OCI-LY3 (cell line): ENCODE results near the gene HERC2.
"Not testable (repeated sequence)": the region's sequence is repeated elsewhere in the genome, so short reads cannot be mapped to it uniquely, and the experiment has no call there.

ENCODE experiments used
- H2AFZ ChIP-seq: fragments of 200-600, 300-600 bp; shearing (Covaris generic); 2 replicates; pipeline ENCODE4 v1.6.0; 2014; ENCODE audit warnings: antibody characterized with exemption, low read depth, low read length
- H3K27ac ChIP-seq: fragments of 200-600, 300-600 bp; sonication (generic); 2 replicates; pipeline ENCODE4 v1.5.1; 2014; ENCODE audit warnings: mild to moderate bottlenecking, low read length, moderate library complexity, mixed read lengths
- H3K27me3 ChIP-seq: fragments of 200-600, 300-600 bp; sonication (generic); 2 replicates; pipeline ENCODE4 v1.6.1; 2014; ENCODE audit warnings: low read depth, low read length, mixed read lengths
- H3K36me3 ChIP-seq: fragments of 200-600, 300-600 bp; sonication (generic); replicated peaks from 2 replicates; pipeline ENCODE3; 2014; ENCODE audit warnings: low read depth, low read length, mixed read lengths
- H3K4me1 ChIP-seq: fragments of 300-600, 200-600 bp; sonication (generic); 2 replicates; pipeline ENCODE4 v1.6.1; 2014; ENCODE audit warnings: low read length, mixed read lengths
- H3K4me2 ChIP-seq: fragments of 200-600, 300-600 bp; sonication (generic); 2 replicates; pipeline ENCODE4 v1.6.1; 2014; ENCODE audit warnings: low read length, mixed read lengths
- H3K4me3 ChIP-seq: fragments of 300-600, 200-600 bp; sonication (generic); 2 replicates; pipeline ENCODE4 v1.5.1; 2014; ENCODE audit warnings: antibody characterized with exemption, mild to moderate bottlenecking, low read length, moderate library complexity
- H3K79me2 ChIP-seq: fragments of 300-600, 200-600 bp; shearing (Covaris generic); 2 replicates; pipeline ENCODE4 v1.6.1; 2014; ENCODE audit warnings: mild to moderate bottlenecking, low read length, mixed read lengths
- H3K9ac ChIP-seq: fragments of 300-600, 200-600 bp; shearing (Covaris generic); 2 replicates; pipeline ENCODE4 v1.6.0; 2014; ENCODE audit warnings: mild to moderate bottlenecking, low read length, moderate library complexity
- H3K9me3 ChIP-seq: fragments of 200-600, 300-600 bp; shearing (Covaris generic); 2 replicates; pipeline ENCODE4 v1.6.1; 2014; ENCODE audit warnings: low read length, mixed read lengths; ENCODE audit not compliant: insufficient read depth
- H4K20me1 ChIP-seq: fragments of 200-600, 300-600 bp; sonication (generic); 2 replicates; pipeline ENCODE4 v1.6.1; 2016; ENCODE audit warnings: low read length, mixed read lengths; ENCODE audit not compliant: insufficient read depth
- EZH2phosphoT487 ChIP-seq: fragments of 200-600 bp; shearing (Covaris generic); IDR thresholded peaks from 2 replicates; pipeline ENCODE4 v1.6.1; 2018; ENCODE audit warnings: antibody characterized with exemption, mixed run types, low read depth
- TF ChIP-seq, protein P1 (sequence below): fragments of 200-600, 300-600 bp; sonication (generic); IDR thresholded peaks from 2 replicates; pipeline ENCODE4 v1.5.1; 2014; ENCODE audit warnings: antibody characterized with exemption, low read length, low read depth

Gene HERC2

GRCh38 chr15:28214006-28214790 lies 107.8 kb downstream of the HERC2 start:
- not testable (repeated sequence) for H3K79me2 ChIP-seq, H3K4me3 ChIP-seq, H2AFZ ChIP-seq, H4K20me1 ChIP-seq, H3K36me3 ChIP-seq, H3K9me3 ChIP-seq, H3K27ac ChIP-seq, H3K4me2 ChIP-seq, H3K27me3 ChIP-seq, H3K9ac ChIP-seq, H3K4me1 ChIP-seq

DNA sequence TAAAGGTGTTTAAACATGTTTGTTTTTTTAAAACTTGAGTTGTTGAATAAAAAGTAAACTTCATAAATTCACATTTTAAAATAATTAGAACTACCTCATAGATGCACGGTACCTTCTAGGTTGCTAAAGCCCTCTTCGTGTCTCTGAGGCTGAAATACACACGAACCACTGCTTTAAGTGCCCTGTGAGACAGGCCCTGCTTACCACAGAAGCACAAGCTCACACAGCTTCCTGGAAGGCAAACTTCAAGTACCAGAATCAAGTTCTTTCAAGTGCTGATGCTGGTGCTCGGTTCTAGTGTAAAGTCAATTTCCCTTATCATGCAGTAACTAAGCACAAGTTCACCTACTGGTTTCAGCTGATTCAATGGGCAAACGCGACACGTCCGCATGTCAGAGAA lies 108.6 kb downstream of the HERC2 start:
- not testable (repeated sequence) for H3K4me1 ChIP-seq, H3K27ac ChIP-seq, H4K20me1 ChIP-seq, H3K4me2 ChIP-seq, H3K36me3 ChIP-seq, H3K27me3 ChIP-seq, H3K9ac ChIP-seq, H2AFZ ChIP-seq, H3K4me3 ChIP-seq, H3K79me2 ChIP-seq, H3K9me3 ChIP-seq

DNA sequence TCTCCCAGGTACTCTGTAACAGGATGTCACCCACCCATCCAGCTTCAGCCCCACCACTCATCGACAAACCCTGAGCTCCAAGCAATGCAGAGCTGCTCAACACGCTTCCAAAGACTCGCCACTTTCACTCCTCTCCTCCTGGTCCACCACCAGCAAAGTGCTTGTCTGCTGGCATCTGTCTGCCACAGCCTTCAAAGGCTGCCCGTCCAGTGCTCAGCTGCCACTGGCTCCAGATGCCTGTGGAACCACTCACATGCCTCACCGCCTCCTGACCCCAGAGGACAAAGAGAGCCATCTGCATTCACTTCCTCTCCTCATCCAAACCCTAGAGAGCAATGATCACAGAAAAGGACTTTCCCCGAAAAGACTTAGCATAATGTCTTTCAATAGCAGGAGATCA lies 113.4 kb downstream of the HERC2 start:
- no peaks in the 10 kb centered on the region for H3K27me3 ChIP-seq
- no peak overlapping the region for H3K27ac ChIP-seq
- H2AFZ ChIP-seq, result no peak overlapping the region
- TF ChIP-seq, protein P1, sequence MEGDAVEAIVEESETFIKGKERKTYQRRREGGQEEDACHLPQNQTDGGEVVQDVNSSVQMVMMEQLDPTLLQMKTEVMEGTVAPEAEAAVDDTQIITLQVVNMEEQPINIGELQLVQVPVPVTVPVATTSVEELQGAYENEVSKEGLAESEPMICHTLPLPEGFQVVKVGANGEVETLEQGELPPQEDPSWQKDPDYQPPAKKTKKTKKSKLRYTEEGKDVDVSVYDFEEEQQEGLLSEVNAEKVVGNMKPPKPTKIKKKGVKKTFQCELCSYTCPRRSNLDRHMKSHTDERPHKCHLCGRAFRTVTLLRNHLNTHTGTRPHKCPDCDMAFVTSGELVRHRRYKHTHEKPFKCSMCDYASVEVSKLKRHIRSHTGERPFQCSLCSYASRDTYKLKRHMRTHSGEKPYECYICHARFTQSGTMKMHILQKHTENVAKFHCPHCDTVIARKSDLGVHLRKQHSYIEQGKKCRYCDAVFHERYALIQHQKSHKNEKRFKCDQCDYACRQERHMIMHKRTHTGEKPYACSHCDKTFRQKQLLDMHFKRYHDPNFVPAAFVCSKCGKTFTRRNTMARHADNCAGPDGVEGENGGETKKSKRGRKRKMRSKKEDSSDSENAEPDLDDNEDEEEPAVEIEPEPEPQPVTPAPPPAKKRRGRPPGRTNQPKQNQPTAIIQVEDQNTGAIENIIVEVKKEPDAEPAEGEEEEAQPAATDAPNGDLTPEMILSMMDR, result no peak
- no peak for TF ChIP-seq EZH2phosphoT487
- H3K36me3 ChIP-seq, result no peaks in the 10 kb centered on the region
- no peaks in the 10 kb centered on the region; the same call in 1 of the 2 replicates for H3K4me1 ChIP-seq
- H4K20me1 ChIP-seq, result no peaks in the 10 kb centered on the region
- no peaks in the 10 kb centered on the region for H3K9me3 ChIP-seq
- no peak overlapping the region for H3K9ac ChIP-seq
- no peak overlapping the region for H3K4me3 ChIP-seq
- H3K79me2 ChIP-seq, result no peaks in the 10 kb centered on the region
- H3K4me2 ChIP-seq, result no peak overlapping the region

- not testable (repeated sequence) for H3K79me2 ChIP-seq, H3K9ac ChIP-seq, H3K9me3 ChIP-seq, H2AFZ ChIP-seq, H3K36me3 ChIP-seq, H4K20me1 ChIP-seq, H3K27me3 ChIP-seq, H3K4me2 ChIP-seq, H3K4me3 ChIP-seq, H3K27ac ChIP-seq, H3K4me1 ChIP-seq
Measured at GRCh38 chr15:28205640-28206039, 116.3 kb downstream of the HERC2 start.

- not testable (repeated sequence) for H3K4me3 ChIP-seq, H3K9ac ChIP-seq, H3K27ac ChIP-seq, H3K79me2 ChIP-seq, H2AFZ ChIP-seq, H4K20me1 ChIP-seq, H3K27me3 ChIP-seq, H3K4me1 ChIP-seq, H3K36me3 ChIP-seq, H3K4me2 ChIP-seq, H3K9me3 ChIP-seq
Measured at GRCh38 chr15:28203055-28203828, 118.7 kb downstream of the HERC2 start.

DNA sequence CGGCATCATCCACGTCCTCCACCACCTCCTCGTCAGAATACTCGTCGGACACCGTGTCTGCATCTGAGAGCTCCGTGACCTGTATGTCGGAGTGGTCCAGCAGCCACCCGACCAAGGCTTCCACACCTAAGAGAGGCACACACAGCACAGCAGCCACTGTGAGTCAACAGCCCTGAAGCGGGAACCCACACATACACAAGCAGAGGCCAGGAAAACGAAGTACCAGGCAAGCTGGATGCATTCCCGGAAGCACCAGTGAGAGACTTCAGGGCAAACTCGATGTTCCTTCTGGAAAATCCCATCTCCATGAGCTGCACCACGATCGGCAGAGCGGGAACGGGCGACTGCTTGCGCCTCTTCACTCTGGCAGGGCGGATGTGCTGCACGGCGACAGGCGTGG lies 119.9 kb downstream of the HERC2 start:
- H3K4me1 ChIP-seq, H3K27ac ChIP-seq, H3K9me3 ChIP-seq, H3K36me3 ChIP-seq, H3K79me2 ChIP-seq, H3K9ac ChIP-seq, H3K4me2 ChIP-seq, H3K27me3 ChIP-seq, H3K4me3 ChIP-seq, H2AFZ ChIP-seq, H4K20me1 ChIP-seq: not testable (repeated sequence)

DNA sequence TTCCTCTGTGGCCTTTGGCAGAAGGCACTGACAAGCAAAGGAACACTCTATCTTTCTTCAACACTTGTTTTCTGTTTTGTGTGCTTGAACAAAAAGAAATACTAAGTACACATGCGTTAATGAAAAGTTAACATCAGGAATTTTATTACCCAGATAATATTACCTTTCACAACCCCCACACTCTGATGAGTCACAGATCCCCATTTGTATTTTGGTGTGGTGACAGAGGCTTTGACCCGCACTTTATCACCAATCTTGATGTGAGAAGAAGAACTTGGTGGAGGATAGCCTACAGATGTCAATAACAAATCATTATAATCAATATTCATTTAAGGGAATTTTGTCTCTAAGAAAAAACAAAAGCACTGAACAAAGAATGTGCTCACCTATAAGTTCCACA lies 123.8 kb downstream of the HERC2 start:
- H3K4me2 ChIP-seq, H3K9me3 ChIP-seq, H3K4me3 ChIP-seq, H3K27ac ChIP-seq, H3K9ac ChIP-seq, H2AFZ ChIP-seq, H4K20me1 ChIP-seq, H3K4me1 ChIP-seq, H3K27me3 ChIP-seq, H3K36me3 ChIP-seq, H3K79me2 ChIP-seq: not testable (repeated sequence)

DNA sequence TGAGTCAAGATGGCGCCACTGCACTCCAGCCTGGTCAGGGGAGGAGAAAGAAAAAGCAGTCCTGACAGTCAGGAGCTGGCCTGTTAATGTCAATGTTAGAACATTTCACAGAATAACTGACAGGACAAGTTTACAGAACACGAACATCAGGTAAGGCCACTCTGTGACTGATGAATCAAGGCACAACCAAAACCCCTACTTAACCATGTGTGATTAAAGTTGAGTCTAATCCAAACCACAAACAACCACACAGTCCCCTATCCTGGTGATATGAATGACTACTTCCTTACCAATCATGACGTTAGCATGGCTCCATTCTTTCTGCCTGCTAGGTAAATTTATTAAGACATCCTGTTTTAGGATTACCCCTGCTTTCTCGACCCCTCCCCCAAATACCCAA lies 124.3 kb downstream of the HERC2 start:
- not testable (repeated sequence) for H3K4me1 ChIP-seq, H3K27ac ChIP-seq, H3K4me3 ChIP-seq, H3K36me3 ChIP-seq, H3K79me2 ChIP-seq, H3K9ac ChIP-seq, H3K9me3 ChIP-seq, H2AFZ ChIP-seq, H3K4me2 ChIP-seq, H4K20me1 ChIP-seq, H3K27me3 ChIP-seq
